Fibroblast of lung (primary cell): ENCODE measurements around the gene FAM20C.

ENCODE experiments used
- EZH2 ChIP-seq: IDR thresholded peaks from 2 replicates; pipeline ENCODE4 v1.5.1; 2012; ENCODE audit warnings: low read length, control low read depth, mild to moderate bottlenecking; ENCODE audit errors: missing control alignments
- TF ChIP-seq, protein P1 (sequence below), 2 donors: IDR thresholded peaks in 1 of 2; conservative IDR thresholded peaks in 1 of 2; 1 replicate in 1 of 2; 2 replicates in 1 of 2; pipeline ENCODE4 v1.5.1; 2011 to 2012; ENCODE audit warnings: low read length in 2 of 2, control low read depth in 1 of 2, inconsistent platforms in 1 of 2, low read depth in 1 of 2, mild to moderate bottlenecking in 1 of 2

DNA sequence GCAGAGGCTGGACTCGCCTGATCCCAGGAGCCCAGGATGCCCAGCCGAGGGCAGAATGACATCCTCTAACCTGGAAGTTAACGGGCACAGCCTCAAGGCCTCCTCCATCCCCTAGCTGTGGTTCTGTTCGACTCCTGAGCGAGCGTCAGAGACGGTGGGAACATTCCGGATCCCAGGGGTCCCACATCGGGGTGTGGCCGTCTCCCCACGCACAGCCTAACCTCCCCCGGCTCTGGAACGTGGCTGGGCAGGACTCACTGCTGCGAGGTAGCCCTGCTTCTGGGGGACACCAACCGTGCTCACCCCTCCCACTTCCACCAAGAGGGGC, 106.0 kb downstream of the FAM20C start:
- TF ChIP-seq, protein P1, sequence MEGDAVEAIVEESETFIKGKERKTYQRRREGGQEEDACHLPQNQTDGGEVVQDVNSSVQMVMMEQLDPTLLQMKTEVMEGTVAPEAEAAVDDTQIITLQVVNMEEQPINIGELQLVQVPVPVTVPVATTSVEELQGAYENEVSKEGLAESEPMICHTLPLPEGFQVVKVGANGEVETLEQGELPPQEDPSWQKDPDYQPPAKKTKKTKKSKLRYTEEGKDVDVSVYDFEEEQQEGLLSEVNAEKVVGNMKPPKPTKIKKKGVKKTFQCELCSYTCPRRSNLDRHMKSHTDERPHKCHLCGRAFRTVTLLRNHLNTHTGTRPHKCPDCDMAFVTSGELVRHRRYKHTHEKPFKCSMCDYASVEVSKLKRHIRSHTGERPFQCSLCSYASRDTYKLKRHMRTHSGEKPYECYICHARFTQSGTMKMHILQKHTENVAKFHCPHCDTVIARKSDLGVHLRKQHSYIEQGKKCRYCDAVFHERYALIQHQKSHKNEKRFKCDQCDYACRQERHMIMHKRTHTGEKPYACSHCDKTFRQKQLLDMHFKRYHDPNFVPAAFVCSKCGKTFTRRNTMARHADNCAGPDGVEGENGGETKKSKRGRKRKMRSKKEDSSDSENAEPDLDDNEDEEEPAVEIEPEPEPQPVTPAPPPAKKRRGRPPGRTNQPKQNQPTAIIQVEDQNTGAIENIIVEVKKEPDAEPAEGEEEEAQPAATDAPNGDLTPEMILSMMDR (conservative IDR thresholded peaks at IDR 0.05 in 1 of 2, IDR thresholded peaks at IDR 0.05 in 1 of 2; ENCODE audit: low read depth in 1 of 2, low read length in 2 of 2): no peak
- TF ChIP-seq EZH2: no peak
